ENCODE results near the gene MORN4.
"Not testable (repeated sequence)": the region's sequence is repeated elsewhere in the genome, so short reads cannot be mapped to it uniquely, and the experiment has no call there.

The MORN4 gene

DNA sequence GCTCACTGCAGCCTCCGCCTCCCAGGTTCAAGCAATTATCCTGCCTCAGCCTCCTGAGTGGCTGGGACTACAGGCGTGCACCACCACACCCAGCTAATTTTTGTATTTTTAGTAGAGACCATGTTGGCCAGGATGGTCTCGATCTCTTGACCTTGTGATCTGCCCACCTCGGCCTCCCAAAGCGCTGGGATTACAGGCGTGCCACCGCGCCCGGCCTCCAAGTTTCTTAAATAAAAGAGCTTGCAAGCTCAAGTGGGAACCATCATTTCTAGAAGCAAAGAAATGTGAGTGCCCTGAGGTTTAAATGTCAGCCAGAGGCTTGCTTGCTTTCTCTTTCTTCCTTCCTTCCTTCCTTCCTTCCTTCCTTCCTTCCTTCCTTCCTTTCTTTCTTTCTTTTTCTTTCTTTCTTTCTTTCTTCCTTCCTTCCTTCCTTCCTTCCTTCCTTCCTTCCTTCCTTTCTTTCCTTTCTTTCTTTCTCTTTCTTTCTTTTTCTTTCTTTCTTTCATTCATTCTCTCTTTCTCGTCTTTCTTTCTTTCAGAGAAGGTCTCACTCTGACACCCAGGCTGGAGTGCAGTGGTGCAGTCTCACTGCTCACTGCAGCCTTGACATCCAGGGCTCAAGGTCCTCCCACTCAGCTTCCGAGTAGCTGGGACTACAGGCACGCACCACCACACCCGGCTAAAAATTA lies 9.3 kb upstream of the MORN4 start:
- not testable (repeated sequence) for H3K9ac ChIP-seq (ENCODE audit: low read depth in 1 of 2, low read length in 2 of 2); H3K4me1 ChIP-seq (ENCODE audit: control insufficient read depth in 2 of 2, insufficient read depth in 2 of 2, low read length in 2 of 2); H3K27me3 ChIP-seq (ENCODE audit: control insufficient read depth in 2 of 2, insufficient read depth in 2 of 2, low read length in 2 of 2); H3K27ac ChIP-seq (ENCODE audit: low read depth in 2 of 2, low read length in 2 of 2); H3K9me3 ChIP-seq (ENCODE audit: control insufficient read depth in 2 of 2, low read length in 2 of 2); H3K4me3 ChIP-seq (ENCODE audit: low read length in 2 of 2); H3K36me3 ChIP-seq (ENCODE audit: control insufficient read depth in 2 of 2, insufficient read depth in 2 of 2, low read length in 2 of 2)

- no peaks in the 10 kb centered on the region for H3K36me3 ChIP-seq (ENCODE audit: control insufficient read depth in 2 of 2, insufficient read depth in 2 of 2, low read length in 2 of 2)
- no peaks in the 10 kb centered on the region for H3K9me3 ChIP-seq (ENCODE audit: control insufficient read depth in 2 of 2, low read length in 2 of 2)
- peaks cover 7 to 8% of the 10 kb centered on the region in 2 donors for H3K4me1 ChIP-seq (ENCODE audit: control insufficient read depth in 2 of 2, insufficient read depth in 2 of 2, low read length in 2 of 2)
- H3K4me3 ChIP-seq (ENCODE audit: low read length in 2 of 2): peak overlapping the region; percentile 80 to 82
- peak overlapping the region; percentile 77 to 78 for H3K27ac ChIP-seq (ENCODE audit: low read depth in 2 of 2, low read length in 2 of 2)
- H3K9ac ChIP-seq (ENCODE audit: low read depth in 1 of 2, low read length in 2 of 2): peak overlapping the region; percentile 80 to 89
- H3K27me3 ChIP-seq (ENCODE audit: control insufficient read depth in 2 of 2, insufficient read depth in 2 of 2, low read length in 2 of 2): no peaks in the 10 kb centered on the region
Observed at GRCh38 chr10:97640868-97641811, 7.8 kb upstream of the MORN4 start.

- H3K27ac ChIP-seq (ENCODE audit: low read depth in 2 of 2, low read length in 2 of 2): peak within 1 kb of the TSS; percentile 77 to 78
- H3K36me3 ChIP-seq (ENCODE audit: control insufficient read depth in 2 of 2, insufficient read depth in 2 of 2, low read length in 2 of 2): no peaks in the 10 kb centered on the region
- H3K27me3 ChIP-seq (ENCODE audit: control insufficient read depth in 2 of 2, insufficient read depth in 2 of 2, low read length in 2 of 2): no peaks in the 10 kb centered on the region
- H3K4me3 ChIP-seq (ENCODE audit: low read length in 2 of 2): peak within 1 kb of the TSS; percentile 80 to 83
- peaks cover 7 to 8% of the 10 kb centered on the region in 2 donors for H3K4me1 ChIP-seq (ENCODE audit: control insufficient read depth in 2 of 2, insufficient read depth in 2 of 2, low read length in 2 of 2)
- no peaks in the 10 kb centered on the region for H3K9me3 ChIP-seq (ENCODE audit: control insufficient read depth in 2 of 2, low read length in 2 of 2)
- peak within 1 kb of the TSS; percentile 80 to 89 for H3K9ac ChIP-seq (ENCODE audit: low read depth in 1 of 2, low read length in 2 of 2)
Observed at GRCh38 chr10:97640174-97640867, 7.0 kb upstream of the MORN4 start, which contains the start of gene PI4K2A. PI4K2A (plus strand) TSS chr10:97640671; CDS start chr10:97640743, 72 bp downstream.

GRCh38 chr10:97639090-97639489 lies 5.8 kb upstream of the MORN4 start:
- not testable (repeated sequence) for H3K4me3 ChIP-seq (ENCODE audit: low read length in 2 of 2); H3K36me3 ChIP-seq (ENCODE audit: control insufficient read depth in 2 of 2, insufficient read depth in 2 of 2, low read length in 2 of 2); H3K27me3 ChIP-seq (ENCODE audit: control insufficient read depth in 2 of 2, insufficient read depth in 2 of 2, low read length in 2 of 2); H3K27ac ChIP-seq (ENCODE audit: low read depth in 2 of 2, low read length in 2 of 2); H3K4me1 ChIP-seq (ENCODE audit: control insufficient read depth in 2 of 2, insufficient read depth in 2 of 2, low read length in 2 of 2); H3K9ac ChIP-seq (ENCODE audit: low read depth in 1 of 2, low read length in 2 of 2); H3K9me3 ChIP-seq (ENCODE audit: control insufficient read depth in 2 of 2, low read length in 2 of 2)

DNA sequence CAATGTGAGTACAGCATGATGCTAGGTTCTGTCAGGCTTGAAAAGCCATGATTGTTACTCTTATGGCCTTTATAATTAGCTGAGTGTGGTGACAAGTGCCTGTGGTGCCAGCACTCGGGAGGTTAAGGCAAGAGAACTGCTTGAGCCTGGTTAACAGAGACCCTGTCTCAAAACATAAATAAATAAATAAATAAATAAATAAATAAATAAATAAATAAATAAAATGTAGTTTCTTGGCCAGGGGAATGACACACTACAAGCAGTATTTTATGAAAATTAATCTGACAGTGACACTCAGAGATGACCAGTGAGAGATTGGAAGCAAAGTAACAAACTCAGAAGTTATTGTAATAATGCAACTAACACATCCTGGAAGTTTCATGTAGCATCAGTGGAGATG lies 2.3 kb upstream of the MORN4 start:
- H3K4me1 ChIP-seq (ENCODE audit: control insufficient read depth in 2 of 2, insufficient read depth in 2 of 2, low read length in 2 of 2): peaks cover 3 to 8% of the 10 kb centered on the region in 2 donors
- no peak overlapping the region for H3K4me3 ChIP-seq (ENCODE audit: low read length in 2 of 2)
- H3K36me3 ChIP-seq (ENCODE audit: control insufficient read depth in 2 of 2, insufficient read depth in 2 of 2, low read length in 2 of 2): no peaks in the 10 kb centered on the region
- no peaks in the 10 kb centered on the region for H3K9me3 ChIP-seq (ENCODE audit: control insufficient read depth in 2 of 2, low read length in 2 of 2)
- H3K27ac ChIP-seq (ENCODE audit: low read depth in 2 of 2, low read length in 2 of 2): no peak overlapping the region
- H3K9ac ChIP-seq (ENCODE audit: low read depth in 1 of 2, low read length in 2 of 2): no peak overlapping the region
- H3K27me3 ChIP-seq (ENCODE audit: control insufficient read depth in 2 of 2, insufficient read depth in 2 of 2, low read length in 2 of 2): no peaks in the 10 kb centered on the region

- Histone ChIP-seq H3K27ac (ENCODE audit: low read depth in 2 of 2, low read length in 2 of 2) (peak overlapping the region in 1 of 2 donors; percentile 32), H3K4me3 (ENCODE audit: low read length in 2 of 2) (peak overlapping the region; percentile 84), H3K4me1 (ENCODE audit: control insufficient read depth in 2 of 2, insufficient read depth in 2 of 2, low read length in 2 of 2) (peaks cover 3 to 8% of the 10 kb centered on the region in 2 donors), H3K9ac (ENCODE audit: low read depth in 1 of 2, low read length in 2 of 2) (peak overlapping the region; percentile 49 to 71), H3K9me3 (ENCODE audit: control insufficient read depth in 2 of 2, low read length in 2 of 2) (no peaks in the 10 kb centered on the region), H3K27me3 (ENCODE audit: control insufficient read depth in 2 of 2, insufficient read depth in 2 of 2, low read length in 2 of 2) (no peaks in the 10 kb centered on the region), H3K36me3 (ENCODE audit: control insufficient read depth in 2 of 2, insufficient read depth in 2 of 2, low read length in 2 of 2) (no peaks in the 10 kb centered on the region)
Observed at GRCh38 chr10:97633921-97634320, 621 bp upstream of the MORN4 start.

DNA sequence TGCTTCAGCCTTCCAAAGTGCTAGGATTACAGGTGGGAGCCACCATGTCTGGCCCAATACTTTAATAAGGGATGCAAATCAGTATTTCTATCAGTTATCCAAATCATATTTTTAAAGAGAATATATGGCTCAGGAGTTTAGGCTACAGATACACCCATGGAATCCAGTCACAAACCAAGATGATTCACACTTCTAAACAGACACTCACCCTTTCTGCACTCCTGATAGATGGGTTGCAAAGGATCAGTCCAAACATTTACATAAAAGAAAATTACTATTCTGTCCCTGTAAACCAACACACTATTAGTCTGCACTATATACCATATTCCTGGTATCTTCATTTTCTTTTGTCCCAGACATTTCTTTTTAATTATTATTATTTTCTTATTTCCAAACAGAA lies 2.2 kb downstream of the MORN4 start:
- Histone ChIP-seq H3K27me3 (ENCODE audit: control insufficient read depth in 2 of 2, insufficient read depth in 2 of 2, low read length in 2 of 2) (no peaks in the 10 kb centered on the region), H3K9ac (ENCODE audit: low read depth in 1 of 2, low read length in 2 of 2) (no peak overlapping the region), H3K4me3 (ENCODE audit: low read length in 2 of 2) (no peak overlapping the region), H3K4me1 (ENCODE audit: control insufficient read depth in 2 of 2, insufficient read depth in 2 of 2, low read length in 2 of 2) (peaks cover 3 to 8% of the 10 kb centered on the region in 2 donors), H3K27ac (ENCODE audit: low read depth in 2 of 2, low read length in 2 of 2) (no peak overlapping the region), H3K36me3 (ENCODE audit: control insufficient read depth in 2 of 2, insufficient read depth in 2 of 2, low read length in 2 of 2) (no peaks in the 10 kb centered on the region), H3K9me3 (ENCODE audit: control insufficient read depth in 2 of 2, low read length in 2 of 2) (no peaks in the 10 kb centered on the region)

DNA sequence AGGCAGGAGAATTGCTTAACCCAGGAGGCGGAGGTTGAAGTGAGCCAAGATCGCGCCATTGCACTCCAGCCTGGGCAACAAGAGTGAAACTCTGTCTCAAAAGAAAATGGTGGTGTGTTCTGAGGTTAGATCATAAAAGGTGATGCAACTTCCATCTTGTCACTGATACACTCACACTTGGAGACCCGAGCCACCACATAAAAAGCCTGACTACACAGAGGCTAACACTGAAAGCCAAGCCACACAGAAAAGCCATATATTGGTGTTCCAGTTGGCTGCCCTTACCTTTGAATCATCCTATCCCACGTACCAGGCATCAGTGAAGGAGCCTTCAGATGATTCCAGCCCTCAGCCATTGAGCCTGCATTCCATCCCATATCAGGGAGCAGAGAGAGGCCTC lies 4.0 kb downstream of the MORN4 start:
- H3K27me3 ChIP-seq (ENCODE audit: control insufficient read depth in 2 of 2, insufficient read depth in 2 of 2, low read length in 2 of 2): no peaks in the 10 kb centered on the region
- no peak overlapping the region for H3K4me3 ChIP-seq (ENCODE audit: low read length in 2 of 2)
- H3K4me1 ChIP-seq (ENCODE audit: control insufficient read depth in 2 of 2, insufficient read depth in 2 of 2, low read length in 2 of 2): peaks cover 3 to 8% of the 10 kb centered on the region in 2 donors
- H3K9me3 ChIP-seq (ENCODE audit: control insufficient read depth in 2 of 2, low read length in 2 of 2): no peaks in the 10 kb centered on the region
- no peaks in the 10 kb centered on the region for H3K36me3 ChIP-seq (ENCODE audit: control insufficient read depth in 2 of 2, insufficient read depth in 2 of 2, low read length in 2 of 2)
- H3K27ac ChIP-seq (ENCODE audit: low read depth in 2 of 2, low read length in 2 of 2): no peak overlapping the region
- no peak overlapping the region for H3K9ac ChIP-seq (ENCODE audit: low read depth in 1 of 2, low read length in 2 of 2)

DNA sequence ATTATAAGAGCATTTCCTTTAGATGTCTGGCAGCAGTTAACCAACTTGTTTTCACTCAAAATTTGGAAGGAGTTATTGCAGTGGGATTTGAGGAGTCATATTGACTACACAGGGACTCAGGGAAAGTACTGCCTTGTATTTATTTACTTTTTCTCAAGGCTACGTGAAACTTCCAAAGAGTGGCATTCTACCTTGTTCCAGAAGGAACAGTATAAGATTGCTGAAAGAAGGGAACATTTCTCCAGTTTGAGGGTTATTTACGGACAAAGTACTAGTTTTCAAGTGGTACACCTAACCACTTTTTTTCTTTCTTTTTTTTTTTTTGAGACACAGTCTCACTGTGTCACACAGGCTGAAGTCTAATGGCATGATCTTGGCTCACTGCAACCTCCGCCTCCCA lies 5.1 kb downstream of the MORN4 start:
- Histone ChIP-seq H3K27me3 (ENCODE audit: control insufficient read depth in 2 of 2, insufficient read depth in 2 of 2, low read length in 2 of 2) (no peaks in the 10 kb centered on the region), H3K4me1 (ENCODE audit: control insufficient read depth in 2 of 2, insufficient read depth in 2 of 2, low read length in 2 of 2) (peaks cover 3% of the 10 kb centered on the region in 2 donors), H3K27ac (ENCODE audit: low read depth in 2 of 2, low read length in 2 of 2) (no peak overlapping the region), H3K9me3 (ENCODE audit: control insufficient read depth in 2 of 2, low read length in 2 of 2) (no peaks in the 10 kb centered on the region), H3K4me3 (ENCODE audit: low read length in 2 of 2) (no peak overlapping the region), H3K9ac (ENCODE audit: low read depth in 1 of 2, low read length in 2 of 2) (no peak overlapping the region), H3K36me3 (ENCODE audit: control insufficient read depth in 2 of 2, insufficient read depth in 2 of 2, low read length in 2 of 2) (no peaks in the 10 kb centered on the region)

DNA sequence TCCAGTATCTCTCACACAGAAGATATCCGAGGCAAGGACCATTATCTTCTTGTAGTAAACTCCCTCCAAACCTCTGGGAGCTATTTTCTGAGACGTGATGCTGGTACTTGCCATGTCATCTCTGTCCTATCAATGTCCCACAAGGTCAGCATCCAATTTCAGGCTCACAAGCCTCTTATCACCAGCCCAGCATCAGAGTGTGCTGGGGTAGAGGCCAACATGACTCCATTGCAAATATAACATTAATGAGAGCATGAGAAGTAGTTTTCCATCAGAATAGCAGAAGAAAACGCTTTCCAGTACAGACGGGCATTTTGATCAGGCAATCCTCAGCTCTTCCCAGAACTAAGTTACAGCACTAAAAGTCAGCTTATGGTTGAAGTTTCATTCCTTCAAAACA lies 5.6 kb downstream of the MORN4 start:
- no peak overlapping the region for H3K4me3 ChIP-seq (ENCODE audit: low read length in 2 of 2)
- H3K4me1 ChIP-seq (ENCODE audit: control insufficient read depth in 2 of 2, insufficient read depth in 2 of 2, low read length in 2 of 2): peaks cover under 1 to 2% of the 10 kb centered on the region in 2 donors
- no peaks in the 10 kb centered on the region for H3K27me3 ChIP-seq (ENCODE audit: control insufficient read depth in 2 of 2, insufficient read depth in 2 of 2, low read length in 2 of 2)
- peak overlapping the region; percentile 28 to 37 for H3K27ac ChIP-seq (ENCODE audit: low read depth in 2 of 2, low read length in 2 of 2)
- no peak overlapping the region for H3K9ac ChIP-seq (ENCODE audit: low read depth in 1 of 2, low read length in 2 of 2)
- H3K9me3 ChIP-seq (ENCODE audit: control insufficient read depth in 2 of 2, low read length in 2 of 2): no peaks in the 10 kb centered on the region
- H3K36me3 ChIP-seq (ENCODE audit: control insufficient read depth in 2 of 2, insufficient read depth in 2 of 2, low read length in 2 of 2): no peaks in the 10 kb centered on the region

Data from mucosa of rectum (tissue), 2 donors.